K562 (cell line): ENCODE data around the gene CSN3. TPM values are rescaled to one million over a fixed set of nuclear protein-coding genes. Genes with fewer than 3 reads are reported as not detected.

Experiments
- ATAC-seq: fragments of 200-7000 bp; cut with Tn5 transposase; 3 replicates; pipeline ENCODE4 v1.9.1; 2020; ENCODE audit warnings: moderate library complexity
- BruUV-seq: library from RNA; stranded (reverse); fragments of 400-500 nt; replicated peaks from 2 replicates; lab custom pipeline; 2021; lab: Mats Ljungman, UMichigan
- CTCF ChIA-PET: fragments of 300-600 bp; formaldehyde crosslinking; extraction: SDS; loops from one replicate; lab custom pipeline; 2021; ENCODE audit warnings: low intra/inter-chr PET ratio; lab: Yijun Ruan, JAX
- POLR2A ChIA-PET: fragments of 300-600, 350-650 bp; sonication (Branson Sonifier 250); formaldehyde crosslinking; extraction: SDS; loops from one replicate; lab custom pipeline; 2021; ENCODE audit warnings: antibody characterized with exemption, inconsistent platforms; lab: Yijun Ruan, JAX
- DNase-seq, 4 experiments: peaks; one replicate each; pipeline versions ENCODE4 v3.0.0 to v3.0.0-alpha.2; 2011 to 2018; ENCODE audit warnings: low spot score in 3 of 4, mixed read lengths in 3 of 4; ENCODE audit errors: extremely low read depth in 1 of 4
- FAIRE-seq: peaks from 2 replicates; lab custom pipeline; 2011; peaks lifted over from hg19 to GRCh38; lab: Jason Lieb, UNC
- H2AFZ ChIP-seq: 2 replicates; pipeline ENCODE4 v1.6.0; 2011; ENCODE audit warnings: low read depth, low read length, control low read depth, inconsistent platforms
- H3K27ac ChIP-seq: fragments of 200-600 bp; 3 replicates; pipeline ENCODE4 v1.8.0; 2011; ENCODE audit warnings: low read depth, mild to moderate bottlenecking, control low read depth, inconsistent platforms, low read length, moderate library complexity, mixed read lengths; ENCODE audit errors: extremely low read depth
- H3K27me3 ChIP-seq, 2 experiments: fragments of 300-600 bp in 1 of 2; 2 replicates in 1 of 2; 3 replicates in 1 of 2; pipeline versions ENCODE4 v1.6.0 to v1.8.0; 2011; ENCODE audit warnings: inconsistent platforms in 2 of 2, low read length in 2 of 2, mild to moderate bottlenecking in 1 of 2, mixed read lengths in 1 of 2, moderate library complexity in 1 of 2; ENCODE audit not compliant: control insufficient read depth in 2 of 2, insufficient read depth in 2 of 2
- H3K36me3 ChIP-seq: fragments of 300-600 bp; 3 replicates; pipeline ENCODE4 v1.8.0; 2011; ENCODE audit warnings: mild to moderate bottlenecking, low read length, inconsistent platforms; ENCODE audit not compliant: control insufficient read depth, insufficient read depth
- H3K4me1 ChIP-seq, 2 experiments: fragments of 200-600 bp in 1 of 2; replicated peaks in 1 of 2; 2 replicates in 1 of 2; 3 replicates in 1 of 2; pipeline versions ENCODE4 v1.5.1 to v1.8.0; 2011; ENCODE audit warnings: inconsistent platforms in 2 of 2, low read length in 2 of 2, mild to moderate bottlenecking in 1 of 2, mixed read lengths in 1 of 2, moderate library complexity in 1 of 2; ENCODE audit not compliant: control insufficient read depth in 2 of 2, insufficient read depth in 2 of 2
- H3K4me2 ChIP-seq: 2 replicates; pipeline ENCODE4 v1.6.1; 2011; ENCODE audit warnings: low read length, control low read depth, inconsistent platforms, mixed read lengths; ENCODE audit not compliant: insufficient read depth
- H3K4me3 ChIP-seq: fragments of 200-600 bp; sonication (generic), shearing (Covaris generic); 2 replicates; pipeline ENCODE4 v1.5.1; 2016; ENCODE audit warnings: control low read depth, inconsistent platforms
- H3K79me2 ChIP-seq: fragments of 200-600 bp; 3 replicates; pipeline ENCODE4 v1.8.0; 2011; ENCODE audit warnings: low read length, inconsistent platforms; ENCODE audit not compliant: control insufficient read depth, insufficient read depth
- H3K9ac ChIP-seq, 2 experiments: 2 replicates each; pipeline versions ENCODE4 v1.6.0 to v1.6.1; 2011; ENCODE audit warnings: low read depth in 2 of 2, low read length in 2 of 2, control low read depth in 1 of 2, inconsistent platforms in 1 of 2, mild to moderate bottlenecking in 1 of 2, mixed read lengths in 1 of 2; ENCODE audit not compliant: insufficient read depth in 1 of 2
- H3K9me1 ChIP-seq: one replicate; pipeline ENCODE4 v1.6.0; 2011; ENCODE audit warnings: inconsistent platforms, mild to moderate bottlenecking, low read length, moderate library complexity; ENCODE audit not compliant: control insufficient read depth, insufficient read depth
- H3K9me3 ChIP-seq: replicated peaks from 2 replicates; pipeline ENCODE4 v1.5.1; 2011; ENCODE audit warnings: low read depth, low read length, inconsistent platforms; ENCODE audit not compliant: control insufficient read depth, insufficient read depth
- H4K20me1 ChIP-seq: replicated peaks from 2 replicates; pipeline ENCODE4 v1.6.1; 2011; ENCODE audit warnings: low read length, inconsistent platforms, mixed read lengths; ENCODE audit not compliant: control insufficient read depth, insufficient read depth
- ATF4 ChIP-seq: fragments of 450-650 bp; formaldehyde crosslinking; IDR thresholded peaks from 2 replicates; pipeline ENCODE4 v1.4.0; 2022; ENCODE audit warnings: mild to moderate bottlenecking, moderate library complexity
- E4F1 ChIP-seq: fragments of 250-450 bp; sonication (Bioruptor Pico); IDR thresholded peaks from 2 replicates; pipeline ENCODE4 v1.5.0; 2021; ENCODE audit warnings: mild to moderate bottlenecking, borderline replicate concordance
- KAT2B ChIP-seq: IDR thresholded peaks from one replicate; pipeline ENCODE4 v1.6.1; 2012; ENCODE audit warnings: low read depth, mild to moderate bottlenecking, control low read depth, inconsistent platforms, low read length, moderate library complexity
- MAFF ChIP-seq: IDR thresholded peaks from 2 replicates; pipeline ENCODE4 v1.6.1; 2012; ENCODE audit warnings: low read length, improper control_type of control experiment
- NFIC ChIP-seq: fragments of 450-650 bp; IDR thresholded peaks from 2 replicates; pipeline ENCODE4 v1.6.1; 2017; ENCODE audit warnings: mild to moderate bottlenecking, inconsistent platforms
- NR2C1 ChIP-seq, 2 experiments: fragments of 450-650 bp; IDR thresholded peaks; 2 replicates each; pipeline ENCODE4 v1.6.1; 2017; ENCODE audit warnings: mild to moderate bottlenecking in 2 of 2, antibody characterized with exemption in 1 of 2, inconsistent platforms in 1 of 2, missing compliant biosample characterization in 1 of 2, missing genetic modification characterization in 1 of 2
- POLR2AphosphoS5 ChIP-seq: IDR thresholded peaks from 2 replicates; pipeline ENCODE4 v1.6.1; 2011; ENCODE audit warnings: mild to moderate bottlenecking, low read depth, low read length, moderate library complexity; ENCODE audit not compliant: control insufficient read depth, insufficient read depth
- SNRNP70 ChIP-seq: fragments of 200-400 bp; formaldehyde crosslinking; optimal IDR thresholded peaks from 2 replicates; pipeline ENCODE3; 2017; ENCODE audit warnings: low read depth, low read length
- TBL1XR1 ChIP-seq, 2 experiments: IDR thresholded peaks; 2 replicates each; pipeline ENCODE4 v1.6.1; 2012; ENCODE audit warnings: improper control_type of control experiment in 2 of 2, low read length in 2 of 2, mild to moderate bottlenecking in 1 of 2
- ZBTB8A ChIP-seq: fragments of 450-650 bp; IDR thresholded peaks from 2 replicates; pipeline ENCODE4 v1.6.1; 2018; ENCODE audit warnings: mild to moderate bottlenecking, moderate library complexity; ENCODE audit not compliant: partially characterized antibody
- ZC3H8 ChIP-seq: fragments of 450-650 bp; IDR thresholded peaks from 2 replicates; pipeline ENCODE4 v1.6.1; 2017
- ZFP30 ChIP-seq: fragments of 250-450 bp; sonication (Bioruptor Pico); IDR thresholded peaks from 2 replicates; pipeline ENCODE4 v1.8.0; 2022; ENCODE audit warnings: moderate library complexity, mild to moderate bottlenecking, inconsistent platforms, borderline replicate concordance
- ZHX1 ChIP-seq: fragments of 150-350 bp; conservative IDR thresholded peaks from 2 replicates; pipeline ENCODE4 v1.6.1; 2014; ENCODE audit warnings: low read length
- ZNF124 ChIP-seq: sonication (generic); formaldehyde crosslinking; IDR thresholded peaks from 2 replicates; pipeline ENCODE4 v1.8.1; 2022; ENCODE audit warnings: missing genetic modification reagents
- ZNF282 ChIP-seq: sonication (generic); formaldehyde crosslinking; IDR thresholded peaks from 2 replicates; pipeline ENCODE4 v1.8.1; 2023; ENCODE audit warnings: missing genetic modification reagents
- ZSCAN29 ChIP-seq: fragments of 450-650 bp; IDR thresholded peaks from 2 replicates; pipeline ENCODE4 v1.6.1; 2017
- WGBS: fragments of 100-300 bp; shearing (Covaris generic); methylation state at CpG from one replicate; pipeline ENCODE4 v1.1.6; 2016; ENCODE audit warnings: low coverage, mixed read lengths; ENCODE audit not compliant: insufficient coverage; ENCODE audit errors: missing lambda C conversion rate; 5-methylcytosine and 5-hydroxymethylcytosine counted together
- in situ Hi-C: fragments of 300-500 bp; cut with MboI; formaldehyde crosslinking; loops from 4 replicates; pipeline ENCODE4 v1.15.0; 2018; ENCODE audit warnings: inconsistent platforms, mixed read lengths
- intact Hi-C: fragments of 100-400 bp; cut with micrococcal nuclease; formaldehyde crosslinking; loops from 2 replicates; pipeline ENCODE4 v1.14.2; 2022
- polyA plus RNA-seq, 8 experiments: library from polyadenylated mRNA; depleted of rRNA in 4 of 8; stranded (reverse) in 5 of 8; unstranded in 3 of 8; fragments of >200 nt; fragmentation: Nextera tagmentation in 2 of 8; fragmentation: Illumina TruSeq in 1 of 8; extraction: Ambion mirVana in 2 of 8; extraction: Trizol in 1 of 8; gene quantifications; 2 replicates each; pipeline versions ENCODE4 v1.2.1 to v1.2.3, GENCODE V29; 2011 to 2014; ENCODE audit warnings: inconsistent platforms in 1 of 8, missing spikeins in 1 of 8
- total RNA-seq, 7 experiments: library from RNA; depleted of rRNA in 6 of 7; stranded (reverse); fragments of >200 nt in 6 of 7; fragmentation: Illumina TruSeq in 2 of 7; extraction: Trizol in 2 of 7; gene quantifications; 2 replicates each; pipeline versions ENCODE4 v1.2.1 to v1.2.3, GENCODE V29; 2011 to 2021; ENCODE audit warnings: low replicate concordance in 1 of 7

The CSN3 gene
- total and polyA plus RNA-seq, 9 of the 15 experiments (the other 6 are each of a cell fraction or from before 2014, with no cell fraction given) = not detected

- no peak for TF ChIP-seq ZNF124 (CRISPR knock-in tag)
- TF ChIP-seq ZSCAN29 = no peak
Measured at GRCh38 chr4:70297576-70297975, 55.2 kb downstream of the CSN3 start (continued).

- Histone ChIP-seq H3K36me3 (no peaks in the 10 kb centered on the region), H3K9me3 (no peaks in the 10 kb centered on the region; the same call in 1 of the 2 replicates), H3K4me2 (no peak overlapping the region), H3K79me2 (no peaks in the 10 kb centered on the region), H3K27ac (no peak overlapping the region), H2AFZ (no peak overlapping the region), H3K4me1 (no peaks in the 10 kb centered on the region), H3K4me3 (no peak overlapping the region), H3K27me3 (no peaks in the 10 kb centered on the region), H3K9me1 (no peaks in the 10 kb centered on the region), H4K20me1 (no peaks in the 10 kb centered on the region), H3K9ac (no peak overlapping the region)
- FAIRE-seq (no peak), DNase-seq (no peak), ATAC-seq (no peak)
- POLR2A ChIA-PET = no interaction called here
- BruUV-seq = no TSS peak
- in situ Hi-C loops (no loop called here), intact Hi-C loops (no loop called here)
- CTCF ChIA-PET = no interaction called here
- 11% methylated on average over 1 of the region's 1 CpG for WGBS
- TF ChIP-seq ATF4 (CRISPR knock-in tag) (no peak), E4F1 (CRISPR knock-in tag) (no peak), ZBTB8A (no peak), NR2C1 (IDR thresholded peaks at IDR 0.05) (no peak), NR2C1 (tag; IDR thresholded peaks at IDR 0.05) (no peak), ZFP30 (CRISPR knock-in tag) (no peak), NFIC (no peak), ZHX1 (no peak), POLR2AphosphoS5 (no peak), ZC3H8 (no peak), SNRNP70 (no peak), KAT2B (no peak), MAFF (no peak), ZNF282 (no peak), TBL1XR1 (IDR thresholded peaks at IDR 0.05; ENCODE audit: low read length in 2 of 2) (no peak)
Measured at GRCh38 chr4:70298051-70298450, 55.7 kb downstream of the CSN3 start.
